OCI-LY1 (cell line): ENCODE measurements around the gene S100PBP.

Experiments
- CTCF ChIP-seq: fragments of 200-600 bp; sonication (generic), shearing (Covaris generic); IDR thresholded peaks from 2 replicates; pipeline ENCODE4 v1.5.1; 2017; ENCODE audit warnings: mild to moderate bottlenecking, antibody characterized with exemption, low read length, moderate library complexity, mixed read lengths
- EZH2 ChIP-seq: fragments of 200-600 bp; sonication (generic), shearing (Covaris generic); IDR thresholded peaks from 2 replicates; pipeline ENCODE4 v1.8.0; 2017; ENCODE audit warnings: borderline replicate concordance, mixed run types, mild to moderate bottlenecking, antibody characterized with exemption, low read length, moderate library complexity, mixed read lengths

GRCh38 chr1:32904797-32905196 lies 87.3 kb downstream of the S100PBP start:
- TF ChIP-seq CTCF (no peak), EZH2 (no peak)
